Astrocyte (in vitro differentiated cells and primary cell): ENCODE measurements around the gene COMMD1. TPM values are rescaled to one million over a fixed set of nuclear protein-coding genes. Genes with fewer than 3 reads are reported as not detected.

Experiments
- DNase-seq: peaks from one replicate; pipeline ENCODE4 v3.0.0-alpha.2; 2010; ENCODE audit warnings: low read depth
- FAIRE-seq: peaks from 2 replicates; lab custom pipeline; 2011; peaks lifted over from hg19 to GRCh38; lab: Jason Lieb, UNC
- H2AFZ ChIP-seq: 2 replicates; pipeline ENCODE4 v1.6.0; 2012; ENCODE audit warnings: low read depth, low read length, inconsistent platforms
- H3K27ac ChIP-seq: 2 replicates; pipeline ENCODE4 v1.5.1; 2011; ENCODE audit warnings: low read depth, low read length, inconsistent platforms
- H3K27me3 ChIP-seq: 2 replicates; pipeline ENCODE4 v1.6.0; 2011; ENCODE audit warnings: low read length, inconsistent platforms; ENCODE audit not compliant: insufficient read depth
- H3K36me3 ChIP-seq: 2 replicates; pipeline ENCODE4 v1.5.1; 2011; ENCODE audit warnings: low read length, inconsistent platforms; ENCODE audit not compliant: insufficient read depth
- H3K4me1 ChIP-seq: 2 replicates; pipeline ENCODE4 v1.5.1; 2011; ENCODE audit warnings: low read length, inconsistent platforms; ENCODE audit not compliant: insufficient read depth
- H3K4me2 ChIP-seq: 2 replicates; pipeline ENCODE4 v1.6.0; 2012; ENCODE audit warnings: low read length, inconsistent platforms
- H3K4me3 ChIP-seq: 2 replicates; pipeline ENCODE4 v1.5.1; 2011; ENCODE audit warnings: low read depth, mild to moderate bottlenecking, low read length, inconsistent platforms; ENCODE audit not compliant: insufficient read depth
- H3K79me2 ChIP-seq: 2 replicates; pipeline ENCODE4 v1.6.0; 2012; ENCODE audit warnings: mild to moderate bottlenecking, low read length, inconsistent platforms; ENCODE audit not compliant: insufficient read depth
- H3K9ac ChIP-seq: 2 replicates; pipeline ENCODE4 v1.6.0; 2012; ENCODE audit warnings: mild to moderate bottlenecking, low read length, inconsistent platforms
- H3K9me3 ChIP-seq: 2 replicates; pipeline ENCODE4 v1.5.1; 2012; ENCODE audit warnings: low read depth, mild to moderate bottlenecking, low read length, inconsistent platforms; ENCODE audit not compliant: insufficient read depth
- H4K20me1 ChIP-seq: 2 replicates; pipeline ENCODE4 v1.6.0; 2012; ENCODE audit warnings: low read length, inconsistent platforms; ENCODE audit not compliant: insufficient read depth
- H3K27ac Mint-ChIP-seq: one replicate; pipeline ENCODE4 v1.8.0; 2021; ENCODE audit warnings: mild to moderate bottlenecking, mixed read lengths; ENCODE audit not compliant: unreplicated experiment
- H3K27me3 Mint-ChIP-seq: one replicate; pipeline ENCODE4 v1.8.0; 2021; ENCODE audit warnings: low read depth, mixed read lengths; ENCODE audit not compliant: unreplicated experiment
- H3K36me3 Mint-ChIP-seq: one replicate; pipeline ENCODE4 v1.8.0; 2021; ENCODE audit warnings: low read depth, mixed read lengths; ENCODE audit not compliant: unreplicated experiment
- H3K4me1 Mint-ChIP-seq: one replicate; pipeline ENCODE4 v1.8.0; 2021; ENCODE audit warnings: low read depth, mixed read lengths; ENCODE audit not compliant: unreplicated experiment
- H3K4me3 Mint-ChIP-seq: one replicate; pipeline ENCODE4 v1.8.0; 2021; ENCODE audit warnings: mild to moderate bottlenecking, moderate library complexity, mixed read lengths; ENCODE audit not compliant: unreplicated experiment
- H3K9me3 Mint-ChIP-seq: one replicate; pipeline ENCODE4 v1.8.0; 2021; ENCODE audit warnings: mild to moderate bottlenecking, mixed read lengths; ENCODE audit not compliant: unreplicated experiment
- EZH2 ChIP-seq: IDR thresholded peaks from 2 replicates; pipeline ENCODE4 v1.6.1; 2012; ENCODE audit warnings: mild to moderate bottlenecking, low read length, inconsistent platforms; ENCODE audit not compliant: insufficient read depth
- total RNA-seq: library from RNA; stranded (reverse); gene quantifications from 2 replicates; pipeline ENCODE4 v1.2.1, GENCODE V29; 2021
- TF ChIP-seq, protein P1 (sequence below): IDR thresholded peaks from 2 replicates; pipeline ENCODE4 v1.5.1; 2011; ENCODE audit warnings: low read depth, mild to moderate bottlenecking, inconsistent platforms, low read length, moderate library complexity; ENCODE audit not compliant: insufficient read depth

The COMMD1 gene
- total RNA-seq, 1 donor from 2014 or later, result 32.0 TPM

GRCh38 chr2:62030902-62031301, 125.4 kb downstream of the COMMD1 start:
- Histone ChIP-seq H3K4me3 (no peak overlapping the region), H3K36me3 (no peaks in the 10 kb centered on the region), H2AFZ (no peak overlapping the region), H3K79me2 (no peaks in the 10 kb centered on the region), H3K9ac (no peak overlapping the region), H3K27ac (no peak overlapping the region), H3K4me1 (no peaks in the 10 kb centered on the region), H3K27me3 (no peaks in the 10 kb centered on the region), H3K9me3 (no peaks in the 10 kb centered on the region), H3K4me2 (no peak overlapping the region), H4K20me1 (no peaks in the 10 kb centered on the region)
- no peak for TF ChIP-seq EZH2
- TF ChIP-seq, protein P1, sequence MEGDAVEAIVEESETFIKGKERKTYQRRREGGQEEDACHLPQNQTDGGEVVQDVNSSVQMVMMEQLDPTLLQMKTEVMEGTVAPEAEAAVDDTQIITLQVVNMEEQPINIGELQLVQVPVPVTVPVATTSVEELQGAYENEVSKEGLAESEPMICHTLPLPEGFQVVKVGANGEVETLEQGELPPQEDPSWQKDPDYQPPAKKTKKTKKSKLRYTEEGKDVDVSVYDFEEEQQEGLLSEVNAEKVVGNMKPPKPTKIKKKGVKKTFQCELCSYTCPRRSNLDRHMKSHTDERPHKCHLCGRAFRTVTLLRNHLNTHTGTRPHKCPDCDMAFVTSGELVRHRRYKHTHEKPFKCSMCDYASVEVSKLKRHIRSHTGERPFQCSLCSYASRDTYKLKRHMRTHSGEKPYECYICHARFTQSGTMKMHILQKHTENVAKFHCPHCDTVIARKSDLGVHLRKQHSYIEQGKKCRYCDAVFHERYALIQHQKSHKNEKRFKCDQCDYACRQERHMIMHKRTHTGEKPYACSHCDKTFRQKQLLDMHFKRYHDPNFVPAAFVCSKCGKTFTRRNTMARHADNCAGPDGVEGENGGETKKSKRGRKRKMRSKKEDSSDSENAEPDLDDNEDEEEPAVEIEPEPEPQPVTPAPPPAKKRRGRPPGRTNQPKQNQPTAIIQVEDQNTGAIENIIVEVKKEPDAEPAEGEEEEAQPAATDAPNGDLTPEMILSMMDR, result no peak
- FAIRE-seq, result no peak
- H3K36me3 Mint-ChIP-seq, result no peaks in the 10 kb centered on the region
- no peaks in the 10 kb centered on the region for H3K9me3 Mint-ChIP-seq
- H3K4me1 Mint-ChIP-seq, result peaks cover 5% of the 10 kb centered on the region
- H3K27ac Mint-ChIP-seq, result no peak overlapping the region
- no peak overlapping the region for H3K4me3 Mint-ChIP-seq
- DNase-seq, result no peak
- no peaks in the 10 kb centered on the region for H3K27me3 Mint-ChIP-seq

DNA sequence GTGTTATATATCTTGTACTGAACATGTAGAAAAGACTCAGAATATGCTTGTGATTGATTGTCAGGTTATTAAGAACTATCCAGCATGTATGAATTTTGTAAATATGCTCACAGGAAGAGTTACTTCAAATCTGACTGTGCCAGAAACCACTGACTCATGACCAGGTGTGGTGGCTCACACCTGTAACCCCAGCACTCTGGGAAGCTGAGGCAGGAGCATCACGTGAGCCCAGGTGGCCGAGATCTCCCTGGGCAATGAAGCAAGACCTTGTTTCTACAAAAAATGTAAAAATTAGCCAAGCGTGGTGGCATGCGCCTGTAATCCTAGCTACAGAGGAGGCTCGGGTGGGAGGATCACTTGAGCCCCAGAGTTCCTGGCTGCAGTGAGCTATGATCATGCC, 126.6 kb downstream of the COMMD1 start:
- no peak for TF ChIP-seq EZH2
- TF ChIP-seq, protein P1, result no peak
- H3K9me3 Mint-ChIP-seq, result no peaks in the 10 kb centered on the region

GRCh38 chr2:62034715-62035114, 129.2 kb downstream of the COMMD1 start:
- Histone ChIP-seq H3K4me3 (no peak overlapping the region), H3K9me3 (no peaks in the 10 kb centered on the region), H3K9ac (no peak overlapping the region), H3K79me2 (no peaks in the 10 kb centered on the region), H2AFZ (no peak overlapping the region), H3K27me3 (no peaks in the 10 kb centered on the region), H4K20me1 (no peaks in the 10 kb centered on the region), H3K27ac (no peak overlapping the region), H3K36me3 (no peaks in the 10 kb centered on the region), H3K4me1 (no peaks in the 10 kb centered on the region), H3K4me2 (no peak overlapping the region)
- FAIRE-seq (no peak), DNase-seq (no peak)
- Mint-ChIP-seq H3K36me3 (no peaks in the 10 kb centered on the region), H3K4me1 (peaks cover 13% of the 10 kb centered on the region), H3K27ac (no peak overlapping the region), H3K9me3 (no peaks in the 10 kb centered on the region), H3K27me3 (no peaks in the 10 kb centered on the region), H3K4me3 (no peak overlapping the region)
- TF ChIP-seq, protein P1, result no peak
- no peak for TF ChIP-seq EZH2

More for the DNA sequence above, 126.6 kb downstream of the COMMD1 start:
- no peaks in the 10 kb centered on the region for H3K79me2 ChIP-seq
- no peak overlapping the region for H3K27ac ChIP-seq
- Mint-ChIP-seq H3K27ac (peak overlapping the region; percentile 12), H3K36me3 (no peaks in the 10 kb centered on the region), H3K27me3 (no peaks in the 10 kb centered on the region), H3K4me1 (peaks cover 5% of the 10 kb centered on the region), H3K4me3 (no peak overlapping the region)
- no peaks in the 10 kb centered on the region for H3K9me3 ChIP-seq
- H2AFZ ChIP-seq, result no peak overlapping the region
- no peak overlapping the region for H3K4me3 ChIP-seq
- no peaks in the 10 kb centered on the region for H4K20me1 ChIP-seq
- H3K9ac ChIP-seq, result no peak overlapping the region
- H3K36me3 ChIP-seq, result no peaks in the 10 kb centered on the region
- no peak overlapping the region for H3K4me2 ChIP-seq
- no peak for DNase-seq
- H3K4me1 ChIP-seq, result no peaks in the 10 kb centered on the region
- no peak for FAIRE-seq
- H3K27me3 ChIP-seq, result no peaks in the 10 kb centered on the region
